SK-N-SH (cell line): ENCODE results near the gene COL26A1. TPM values are rescaled to one million over a fixed set of nuclear protein-coding genes. Genes with fewer than 3 reads are reported as not detected.

ENCODE experiments used
- CTCF ChIA-PET: fragments of 300-600, 350-600 bp; formaldehyde crosslinking; extraction: SDS; loops from one replicate; lab custom pipeline; 2021; lab: Yijun Ruan, JAX
- POLR2A ChIA-PET: fragments of 350-600 bp; sonication (Branson Sonifier 250); formaldehyde crosslinking; extraction: SDS; loops from one replicate; lab custom pipeline; 2020; ENCODE audit warnings: antibody characterized with exemption, inconsistent platforms; lab: Yijun Ruan, JAX
- DNase-seq: peaks from one replicate; pipeline ENCODE4 v3.0.0; 2012
- H2AFZ ChIP-seq: fragments of 200-600 bp; sonication (generic); 2 replicates; pipeline ENCODE4 v1.8.1; 2016; ENCODE audit warnings: antibody characterized with exemption, mild to moderate bottlenecking, low read depth
- H3F3A ChIP-seq: fragments of 200-600 bp; sonication (generic); replicated peaks from 2 replicates; pipeline ENCODE3; 2016; ENCODE audit warnings: antibody characterized with exemption, mild to moderate bottlenecking; ENCODE audit not compliant: insufficient read depth
- H3K27ac ChIP-seq, 2 experiments: fragments of 200-500 bp in 1 of 2; fragments of 200-600 bp in 1 of 2; sonication (Bioruptor generic) in 1 of 2; sonication (generic), shearing (Covaris generic) in 1 of 2; 2 replicates each; pipeline versions ENCODE4 v1.5.1 to v1.6.1; 2014 to 2016; ENCODE audit warnings: low read depth in 2 of 2, inconsistent platforms in 1 of 2, low read length in 1 of 2, mild to moderate bottlenecking in 1 of 2, mixed read lengths in 1 of 2
- H3K27me3 ChIP-seq: fragments of 200-600 bp; sonication (generic), shearing (Covaris generic); 2 replicates; pipeline ENCODE4 v1.6.1; 2016; ENCODE audit warnings: mixed run types; ENCODE audit not compliant: insufficient read depth
- H3K36me3 ChIP-seq, 2 experiments: fragments of 200-500 bp in 1 of 2; fragments of 200-600 bp in 1 of 2; sonication (Bioruptor generic) in 1 of 2; sonication (generic) in 1 of 2; replicated peaks in 1 of 2; 2 replicates each; pipeline versions ENCODE3 to v1.5.1; 2014 to 2016; ENCODE audit warnings: low read length in 1 of 2, mild to moderate bottlenecking in 1 of 2; ENCODE audit not compliant: insufficient read depth in 2 of 2, control insufficient read depth in 1 of 2
- H3K4me1 ChIP-seq, 2 experiments: fragments of 200-500 bp in 1 of 2; fragments of 200-600 bp in 1 of 2; sonication (Bioruptor generic) in 1 of 2; sonication (generic), shearing (Covaris generic) in 1 of 2; 2 replicates each; pipeline versions ENCODE4 v1.5.1 to v1.6.1; 2014 to 2016; ENCODE audit warnings: low read depth in 1 of 2, low read length in 1 of 2, mixed run types in 1 of 2; ENCODE audit not compliant: insufficient read depth in 2 of 2, control insufficient read depth in 1 of 2
- H3K4me2 ChIP-seq: fragments of 200-600 bp; sonication (generic), shearing (Covaris generic); 2 replicates; pipeline ENCODE4 v1.6.1; 2017; ENCODE audit warnings: mixed run types
- H3K4me3 ChIP-seq, 2 experiments: fragments of 200-500 bp in 1 of 2; fragments of 200-600 bp in 1 of 2; sonication (Bioruptor generic) in 1 of 2; sonication (generic), shearing (Covaris generic) in 1 of 2; 2 replicates each; pipeline versions ENCODE4 v1.5.1 to v1.8.1; 2014 to 2016; ENCODE audit warnings: low read depth in 2 of 2, inconsistent platforms in 1 of 2, low read length in 1 of 2, mild to moderate bottlenecking in 1 of 2, mixed read lengths in 1 of 2, moderate library complexity in 1 of 2
- H3K79me2 ChIP-seq: fragments of 200-600 bp; sonication (generic); 2 replicates; pipeline ENCODE4 v1.8.1; 2017; ENCODE audit warnings: mild to moderate bottlenecking; ENCODE audit not compliant: insufficient read depth
- H3K9ac ChIP-seq: fragments of 200-600 bp; sonication (generic); 2 replicates; pipeline ENCODE4 v1.6.1; 2017; ENCODE audit warnings: mixed run types
- H3K9me2 ChIP-seq: fragments of 200-600 bp; sonication (generic); 2 replicates; pipeline ENCODE4 v1.6.1; 2017; ENCODE audit warnings: mixed run types
- H3K9me3 ChIP-seq: fragments of 200-600 bp; sonication (generic); 2 replicates; pipeline ENCODE4 v1.6.1; 2017; ENCODE audit warnings: mixed run types, mild to moderate bottlenecking, moderate library complexity
- H4K20me1 ChIP-seq: fragments of 200-600 bp; sonication (generic); 2 replicates; pipeline ENCODE4 v1.6.1; 2017; ENCODE audit warnings: mild to moderate bottlenecking, mixed run types; ENCODE audit not compliant: insufficient read depth
- CHD2 ChIP-seq: fragments of 150-350 bp; IDR thresholded peaks from 2 replicates; pipeline ENCODE4 v1.6.1; 2018; ENCODE audit warnings: low read length; ENCODE audit not compliant: partially characterized antibody
- EP300 ChIP-seq, 2 experiments: IDR thresholded peaks; 2 replicates each; pipeline versions ENCODE4 v1.4.0 to v1.6.1; 2012; ENCODE audit warnings: borderline replicate concordance in 1 of 2, low read depth in 1 of 2, low read length in 1 of 2
- EZH2phosphoT487 ChIP-seq: fragments of 200-600 bp; sonication (generic); IDR thresholded peaks from 2 replicates; pipeline ENCODE4 v1.6.1; 2017; ENCODE audit warnings: low read depth, mixed run types, mild to moderate bottlenecking, antibody characterized with exemption, moderate library complexity, borderline replicate concordance
- FOSL2 ChIP-seq: IDR thresholded peaks from 2 replicates; pipeline ENCODE4 v1.4.0; 2012; ENCODE audit warnings: low read depth, mild to moderate bottlenecking, moderate library complexity, borderline replicate concordance
- FOXM1 ChIP-seq: IDR thresholded peaks from 2 replicates; pipeline ENCODE4 v1.4.0; 2012; ENCODE audit warnings: low read depth, mild to moderate bottlenecking
- GABPA ChIP-seq: IDR thresholded peaks from 2 replicates; pipeline ENCODE4 v1.4.0; 2012; ENCODE audit warnings: low read depth, mild to moderate bottlenecking
- IRF3 ChIP-seq: fragments of 150-350 bp; IDR thresholded peaks from 2 replicates; pipeline ENCODE4 v1.6.1; 2016; ENCODE audit warnings: mild to moderate bottlenecking, low read depth, low read length
- MAX ChIP-seq: IDR thresholded peaks from 2 replicates; pipeline ENCODE4 v1.4.0; 2012; ENCODE audit warnings: low read depth
- MXI1 ChIP-seq: IDR thresholded peaks from 2 replicates; pipeline ENCODE4 v1.6.1; 2012; ENCODE audit warnings: mild to moderate bottlenecking, low read depth, low read length, improper control_type of control experiment
- NRF1 ChIP-seq: IDR thresholded peaks from 2 replicates; pipeline ENCODE4 v1.6.1; 2012; ENCODE audit warnings: low read depth, mild to moderate bottlenecking, low read length
- PBX3 ChIP-seq: IDR thresholded peaks from 2 replicates; pipeline ENCODE4; 2012
- POLR2AphosphoS5 ChIP-seq: IDR thresholded peaks from 2 replicates; pipeline ENCODE4 v1.6.1; 2012; ENCODE audit warnings: low read depth, low read length
- REST ChIP-seq: IDR thresholded peaks from 2 replicates; pipeline ENCODE4 v1.6.1; 2012; ENCODE audit warnings: mild to moderate bottlenecking, low read depth, low read length, moderate library complexity
- RXRA ChIP-seq: IDR thresholded peaks from 2 replicates; pipeline ENCODE4 v1.4.0; 2012; ENCODE audit warnings: low read depth, mild to moderate bottlenecking, borderline replicate concordance
- SIN3A ChIP-seq: IDR thresholded peaks from 2 replicates; pipeline ENCODE4 v1.6.1; 2012; ENCODE audit warnings: low read depth, mild to moderate bottlenecking, low read length, moderate library complexity, borderline replicate concordance
- SMC3 ChIP-seq: IDR thresholded peaks from 2 replicates; pipeline ENCODE4 v1.6.1; 2012; ENCODE audit warnings: low read depth, low read length, improper control_type of control experiment
- TEAD4 ChIP-seq: IDR thresholded peaks from 2 replicates; pipeline ENCODE4 v1.4.0; 2012; ENCODE audit warnings: mild to moderate bottlenecking, borderline replicate concordance; ENCODE audit not compliant: insufficient read depth
- USF1 ChIP-seq: IDR thresholded peaks from 2 replicates; pipeline ENCODE4 v1.4.0; 2012; ENCODE audit warnings: low read depth, borderline replicate concordance
- USF2 ChIP-seq: fragments of 150-350 bp; IDR thresholded peaks from 2 replicates; pipeline ENCODE4 v1.6.1; 2017; ENCODE audit warnings: antibody characterized with exemption, low read length, low read depth, borderline replicate concordance
- YY1 ChIP-seq: IDR thresholded peaks from 2 replicates; pipeline ENCODE4 v1.4.0; 2012; ENCODE audit warnings: low read depth, mild to moderate bottlenecking
- WGBS: methylation state at CpG from one replicate; pipeline ENCODE4 v1.1.6; 2017; ENCODE audit warnings: low lambda C conversion rate; 5-methylcytosine and 5-hydroxymethylcytosine counted together
- polyA plus RNA-seq, 3 experiments: library from polyadenylated mRNA; depleted of rRNA; stranded (reverse); fragments of >200 nt; gene quantifications; 2 replicates each; pipeline ENCODE4 v1.2.3, GENCODE V29; 2012
- TF ChIP-seq, protein P1 (sequence below): fragments of 200-600 bp; sonication (generic); IDR thresholded peaks from 2 replicates; pipeline ENCODE4 v1.6.1; 2017; ENCODE audit warnings: antibody characterized with exemption, mild to moderate bottlenecking, moderate library complexity

COL26A1 gene
- polyA plus RNA-seq, 1 of the 3 experiments (the other 2 are of a cell fraction), result 0.05 TPM

DNA sequence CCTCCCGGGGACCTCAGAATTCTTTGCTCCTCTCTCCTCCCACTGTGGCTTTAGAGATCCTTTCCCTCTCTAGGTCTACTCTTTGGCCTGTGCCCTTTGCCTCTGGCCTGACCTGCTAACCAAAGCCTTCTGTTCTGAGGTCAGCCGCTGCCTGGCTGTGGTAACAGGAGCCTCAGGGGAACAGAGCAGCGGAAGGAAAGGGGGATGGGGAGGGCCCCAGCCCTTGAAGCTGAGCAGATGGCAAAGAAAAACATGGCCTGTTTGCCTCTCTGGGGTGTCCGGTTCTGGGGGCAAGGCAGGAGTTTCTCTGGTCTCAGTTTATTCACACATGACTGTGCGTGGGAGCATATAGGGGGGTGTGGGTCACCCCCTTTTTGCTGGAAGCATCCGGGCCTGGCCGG lies 28.2 kb downstream of the COL26A1 start (continued):
- TF ChIP-seq POLR2AphosphoS5 (no peak), NRF1 (no peak)
- TF ChIP-seq, all 33 proteins: peak for 5

DNA sequence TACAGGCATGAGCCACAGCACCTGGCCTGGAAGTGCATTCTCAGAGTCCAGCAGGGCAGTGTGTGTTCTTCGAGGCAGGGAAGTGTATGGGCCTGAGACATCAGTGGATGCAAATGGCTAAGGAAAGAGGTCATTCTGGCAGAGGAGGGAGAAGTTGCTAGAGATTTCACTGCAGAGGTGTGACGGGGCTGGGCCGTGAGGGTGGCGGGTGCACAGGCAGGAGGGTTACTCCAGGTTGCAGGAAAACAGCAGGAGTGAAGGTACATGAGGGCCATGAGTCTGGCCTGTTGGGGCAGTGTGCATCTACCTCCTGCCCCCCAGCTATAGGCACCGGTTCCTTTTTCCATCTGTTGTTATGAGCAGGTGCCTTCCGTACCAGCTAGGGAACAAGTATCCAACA lies 29.3 kb downstream of the COL26A1 start:
- CTCF ChIA-PET, result interaction anchor here (1.3 to 7.7 kb wide), 5 partner anchors 11 to 48 kb away, joined by 3 to 71 read pairs (median 6); no protein-coding TSS in a partner anchor
- peaks cover 10% of the 10 kb centered on the region for H3K27me3 ChIP-seq
- no peaks in the 10 kb centered on the region for H3K9me2 ChIP-seq
- no peak overlapping the region for H3K4me3 ChIP-seq
- H3K79me2 ChIP-seq, result no peaks in the 10 kb centered on the region
- 85% methylated on average over 6 of the region's 6 CpGs for WGBS
- H3K27ac ChIP-seq, result no peak overlapping the region
- no peaks in the 10 kb centered on the region for H4K20me1 ChIP-seq
- no peak for DNase-seq
- H3K36me3 ChIP-seq, result no peaks in the 10 kb centered on the region
- no peak overlapping the region for H3K4me2 ChIP-seq
- no peaks in the 10 kb centered on the region for H3K9me3 ChIP-seq
- TF ChIP-seq POLR2AphosphoS5 (no peak), EZH2phosphoT487 (no peak), GABPA (no peak), USF1 (no peak), FOXM1 (no peak), USF2 (no peak), TEAD4 (no peak), PBX3 (no peak), IRF3 (no peak), SIN3A (no peak), FOSL2 (no peak), MXI1 (no peak), RXRA (no peak), SMC3 (no peak), MAX (no peak), EP300 (IDR thresholded peaks at IDR 0.05; ENCODE audit: borderline replicate concordance in 1 of 2, low read depth in 1 of 2, low read length in 1 of 2) (no peak), REST (no peak), YY1 (no peak), CHD2 (no peak)
- TF ChIP-seq, protein P1, sequence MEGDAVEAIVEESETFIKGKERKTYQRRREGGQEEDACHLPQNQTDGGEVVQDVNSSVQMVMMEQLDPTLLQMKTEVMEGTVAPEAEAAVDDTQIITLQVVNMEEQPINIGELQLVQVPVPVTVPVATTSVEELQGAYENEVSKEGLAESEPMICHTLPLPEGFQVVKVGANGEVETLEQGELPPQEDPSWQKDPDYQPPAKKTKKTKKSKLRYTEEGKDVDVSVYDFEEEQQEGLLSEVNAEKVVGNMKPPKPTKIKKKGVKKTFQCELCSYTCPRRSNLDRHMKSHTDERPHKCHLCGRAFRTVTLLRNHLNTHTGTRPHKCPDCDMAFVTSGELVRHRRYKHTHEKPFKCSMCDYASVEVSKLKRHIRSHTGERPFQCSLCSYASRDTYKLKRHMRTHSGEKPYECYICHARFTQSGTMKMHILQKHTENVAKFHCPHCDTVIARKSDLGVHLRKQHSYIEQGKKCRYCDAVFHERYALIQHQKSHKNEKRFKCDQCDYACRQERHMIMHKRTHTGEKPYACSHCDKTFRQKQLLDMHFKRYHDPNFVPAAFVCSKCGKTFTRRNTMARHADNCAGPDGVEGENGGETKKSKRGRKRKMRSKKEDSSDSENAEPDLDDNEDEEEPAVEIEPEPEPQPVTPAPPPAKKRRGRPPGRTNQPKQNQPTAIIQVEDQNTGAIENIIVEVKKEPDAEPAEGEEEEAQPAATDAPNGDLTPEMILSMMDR, result no peak
- TF ChIP-seq, all 33 proteins: peak for 0
- Histone ChIP-seq H3F3A (no peaks in the 10 kb centered on the region), H2AFZ (no peak overlapping the region), H3K4me1 (peaks cover 0 to 7% of the 10 kb centered on the region in 2 experiments; a peak in 1 of 4 replicates), H3K9ac (no peak overlapping the region)
- POLR2A ChIA-PET, result interaction anchor here (0.7 kb wide), 1 partner anchor 155 kb away, joined by 3 read pairs; no protein-coding TSS in a partner anchor
